ENCODE measurements around the gene THAP5.
"Not testable (repeated sequence)": the region's sequence is repeated elsewhere in the genome, so short reads cannot be mapped to it uniquely, and the experiment has no call there.

Gene THAP5

GRCh38 chr7:108561047-108561619, 8.4 kb downstream of the THAP5 start:
- no peak overlapping the region for H3K4me2 ChIP-seq (ENCODE audit: low read length)
- no peaks in the 10 kb centered on the region for H3K9me3 ChIP-seq (ENCODE audit: control insufficient read depth, low read length)
- H3K4me3 ChIP-seq (ENCODE audit: low read depth, low read length), result no peak overlapping the region
- H3K27me3 ChIP-seq (ENCODE audit: control insufficient read depth, insufficient read depth, low read length), result no peaks in the 10 kb centered on the region
- no peak overlapping the region for H3K27ac ChIP-seq
- H3K4me1 ChIP-seq, result no peaks in the 10 kb centered on the region
- peaks cover 13% of the 10 kb centered on the region for H3K79me2 ChIP-seq
- H2AFZ ChIP-seq, result no peak overlapping the region
- TF ChIP-seq CTCF (IDR thresholded peaks at IDR 0.05), result no peak
- H3K9ac ChIP-seq, result no peak overlapping the region
- H3K36me3 ChIP-seq (ENCODE audit: control insufficient read depth, insufficient read depth, low read length), result no peaks in the 10 kb centered on the region

GRCh38 chr7:108559253-108559652, 10.3 kb downstream of the THAP5 start:
- no peak overlapping the region for H2AFZ ChIP-seq
- H3K4me2 ChIP-seq (ENCODE audit: low read length), result no peak overlapping the region
- no peak overlapping the region for H3K27ac ChIP-seq
- no peak overlapping the region for H3K4me3 ChIP-seq (ENCODE audit: low read depth, low read length)
- H3K4me1 ChIP-seq, result no peaks in the 10 kb centered on the region
- no peaks in the 10 kb centered on the region for H3K27me3 ChIP-seq (ENCODE audit: control insufficient read depth, insufficient read depth, low read length)
- H3K36me3 ChIP-seq (ENCODE audit: control insufficient read depth, insufficient read depth, low read length), result no peaks in the 10 kb centered on the region
- no peak overlapping the region for H3K9ac ChIP-seq
- peaks cover 17% of the 10 kb centered on the region for H3K79me2 ChIP-seq
- no peak for TF ChIP-seq CTCF (IDR thresholded peaks at IDR 0.05)
- H3K9me3 ChIP-seq (ENCODE audit: control insufficient read depth, low read length), result no peaks in the 10 kb centered on the region

- TF ChIP-seq CTCF (IDR thresholded peaks at IDR 0.05), result no peak
- H3K4me1 ChIP-seq, result no peaks in the 10 kb centered on the region
Measured at GRCh38 chr7:108557617-108558016, 11.9 kb downstream of the THAP5 start.

GRCh38 chr7:108557191-108557590, 12.3 kb downstream of the THAP5 start:
- no peak overlapping the region for H3K9ac ChIP-seq
- no peak overlapping the region for H3K4me3 ChIP-seq (ENCODE audit: low read depth, low read length)
- no peak overlapping the region for H3K4me2 ChIP-seq (ENCODE audit: low read length)
- no peaks in the 10 kb centered on the region for H3K4me1 ChIP-seq
- TF ChIP-seq CTCF (IDR thresholded peaks at IDR 0.05), result no peak
- H3K27me3 ChIP-seq (ENCODE audit: control insufficient read depth, insufficient read depth, low read length), result no peaks in the 10 kb centered on the region
- peaks cover 17% of the 10 kb centered on the region for H3K79me2 ChIP-seq
- H3K27ac ChIP-seq, result no peak overlapping the region
- H3K36me3 ChIP-seq (ENCODE audit: control insufficient read depth, insufficient read depth, low read length), result no peaks in the 10 kb centered on the region
- H3K9me3 ChIP-seq (ENCODE audit: control insufficient read depth, low read length), result no peaks in the 10 kb centered on the region
- no peak overlapping the region for H2AFZ ChIP-seq

More at GRCh38 chr7:108557617-108558016, 11.9 kb downstream of the THAP5 start:
- H3K4me2 ChIP-seq (ENCODE audit: low read length), result no peak overlapping the region
- no peaks in the 10 kb centered on the region for H3K9me3 ChIP-seq (ENCODE audit: control insufficient read depth, low read length)
- H3K4me3 ChIP-seq (ENCODE audit: low read depth, low read length), result no peak overlapping the region
- no peaks in the 10 kb centered on the region for H3K27me3 ChIP-seq (ENCODE audit: control insufficient read depth, insufficient read depth, low read length)
- no peak overlapping the region for H3K9ac ChIP-seq
- H3K79me2 ChIP-seq, result peaks cover 17% of the 10 kb centered on the region
- no peak overlapping the region for H3K27ac ChIP-seq
- no peaks in the 10 kb centered on the region for H3K36me3 ChIP-seq (ENCODE audit: control insufficient read depth, insufficient read depth, low read length)
- no peak overlapping the region for H2AFZ ChIP-seq

GRCh38 chr7:108556665-108557064, 12.8 kb downstream of the THAP5 start:
- not testable (repeated sequence) for H3K36me3 ChIP-seq (ENCODE audit: control insufficient read depth, insufficient read depth, low read length); H3K4me1 ChIP-seq; H3K9ac ChIP-seq; H3K9me3 ChIP-seq (ENCODE audit: control insufficient read depth, low read length); H2AFZ ChIP-seq; H3K4me3 ChIP-seq (ENCODE audit: low read depth, low read length); H3K27me3 ChIP-seq (ENCODE audit: control insufficient read depth, insufficient read depth, low read length); H3K27ac ChIP-seq; H3K4me2 ChIP-seq (ENCODE audit: low read length)
- H3K79me2 ChIP-seq, result peaks cover 17% of the 10 kb centered on the region

- H3K4me2 ChIP-seq (ENCODE audit: low read length); H3K27ac ChIP-seq; H3K79me2 ChIP-seq; H3K27me3 ChIP-seq (ENCODE audit: control insufficient read depth, insufficient read depth, low read length); H3K4me3 ChIP-seq (ENCODE audit: low read depth, low read length); H3K4me1 ChIP-seq; H3K36me3 ChIP-seq (ENCODE audit: control insufficient read depth, insufficient read depth, low read length); H2AFZ ChIP-seq; H3K9me3 ChIP-seq (ENCODE audit: control insufficient read depth, low read length); H3K9ac ChIP-seq: not testable (repeated sequence)
Measured at GRCh38 chr7:108548141-108548896, 21.2 kb downstream of the THAP5 start.

Measured in parathyroid adenoma (tissue), 2 donors.